ENCODE results near the gene BSN.
"Not testable (repeated sequence)": the region's sequence is repeated elsewhere in the genome, so short reads cannot be mapped to it uniquely, and the experiment has no call there.

Gene BSN

DNA sequence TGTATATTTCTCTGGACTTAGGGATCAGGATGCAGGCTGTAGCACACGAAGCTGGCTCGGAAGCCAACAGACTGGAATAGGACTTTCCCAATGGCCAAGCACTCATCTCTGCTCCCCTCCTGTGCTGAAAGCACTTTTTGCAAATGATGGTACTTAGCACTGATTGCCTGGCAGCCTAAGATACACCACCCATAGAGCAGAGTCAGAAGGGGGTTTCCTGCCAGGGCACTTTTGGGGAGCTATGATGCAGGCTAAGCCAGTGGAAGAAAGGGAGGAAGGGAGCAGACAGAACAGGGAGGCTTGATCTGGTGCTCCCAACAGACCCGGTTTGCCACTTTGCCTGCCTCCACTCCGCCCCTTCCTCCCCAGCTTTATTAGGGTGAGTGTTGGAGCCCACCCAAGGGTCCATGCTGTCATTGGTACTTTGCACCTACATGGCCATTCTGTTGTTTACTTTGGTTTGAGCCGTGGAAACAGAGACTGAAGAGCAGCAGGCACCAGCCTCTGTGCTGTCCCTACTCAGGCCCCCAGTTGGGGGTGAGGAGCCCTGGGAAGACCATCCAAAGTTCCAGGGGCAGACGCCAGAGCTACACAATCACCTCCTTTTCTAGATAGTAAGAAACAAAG, 15.9 kb downstream of the BSN start:
- Histone ChIP-seq H3K9ac (ENCODE audit: low read length) (no peak overlapping the region), H3K9me2 (ENCODE audit: low read depth, low read length) (no peaks in the 10 kb centered on the region), H3K4me3 (ENCODE audit: low read depth, low read length, poor library complexity, severe bottlenecking) (no peak overlapping the region), H3K9me3 (ENCODE audit: low read length) (no peaks in the 10 kb centered on the region), H3K27me3 (ENCODE audit: insufficient read depth, low read length) (no peaks in the 10 kb centered on the region; the same call in 1 of the 2 replicates), H3K36me3 (ENCODE audit: insufficient read depth, low read length) (no peaks in the 10 kb centered on the region), H3K4me2 (ENCODE audit: low read length) (no peak overlapping the region), H2AFZ (ENCODE audit: low read length) (no peak overlapping the region), H4K20me1 (ENCODE audit: insufficient read depth, low read length) (no peaks in the 10 kb centered on the region), H3K4me1 (ENCODE audit: insufficient read depth, low read length, severe bottlenecking) (no peaks in the 10 kb centered on the region), H3K27ac (ENCODE audit: low read depth, low read length, poor library complexity, severe bottlenecking) (no peak overlapping the region), H3F3A (ENCODE audit: insufficient read depth, low read length) (no peaks in the 10 kb centered on the region), H3K79me2 (ENCODE audit: insufficient read depth, low read length) (no peaks in the 10 kb centered on the region)
- TF ChIP-seq EZH2 (IDR thresholded peaks at IDR 0.05; ENCODE audit: borderline replicate concordance, low read length): no peak
- TF ChIP-seq, protein P1, sequence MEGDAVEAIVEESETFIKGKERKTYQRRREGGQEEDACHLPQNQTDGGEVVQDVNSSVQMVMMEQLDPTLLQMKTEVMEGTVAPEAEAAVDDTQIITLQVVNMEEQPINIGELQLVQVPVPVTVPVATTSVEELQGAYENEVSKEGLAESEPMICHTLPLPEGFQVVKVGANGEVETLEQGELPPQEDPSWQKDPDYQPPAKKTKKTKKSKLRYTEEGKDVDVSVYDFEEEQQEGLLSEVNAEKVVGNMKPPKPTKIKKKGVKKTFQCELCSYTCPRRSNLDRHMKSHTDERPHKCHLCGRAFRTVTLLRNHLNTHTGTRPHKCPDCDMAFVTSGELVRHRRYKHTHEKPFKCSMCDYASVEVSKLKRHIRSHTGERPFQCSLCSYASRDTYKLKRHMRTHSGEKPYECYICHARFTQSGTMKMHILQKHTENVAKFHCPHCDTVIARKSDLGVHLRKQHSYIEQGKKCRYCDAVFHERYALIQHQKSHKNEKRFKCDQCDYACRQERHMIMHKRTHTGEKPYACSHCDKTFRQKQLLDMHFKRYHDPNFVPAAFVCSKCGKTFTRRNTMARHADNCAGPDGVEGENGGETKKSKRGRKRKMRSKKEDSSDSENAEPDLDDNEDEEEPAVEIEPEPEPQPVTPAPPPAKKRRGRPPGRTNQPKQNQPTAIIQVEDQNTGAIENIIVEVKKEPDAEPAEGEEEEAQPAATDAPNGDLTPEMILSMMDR (IDR thresholded peaks at IDR 0.05; ENCODE audit: low read length): no peak

DNA sequence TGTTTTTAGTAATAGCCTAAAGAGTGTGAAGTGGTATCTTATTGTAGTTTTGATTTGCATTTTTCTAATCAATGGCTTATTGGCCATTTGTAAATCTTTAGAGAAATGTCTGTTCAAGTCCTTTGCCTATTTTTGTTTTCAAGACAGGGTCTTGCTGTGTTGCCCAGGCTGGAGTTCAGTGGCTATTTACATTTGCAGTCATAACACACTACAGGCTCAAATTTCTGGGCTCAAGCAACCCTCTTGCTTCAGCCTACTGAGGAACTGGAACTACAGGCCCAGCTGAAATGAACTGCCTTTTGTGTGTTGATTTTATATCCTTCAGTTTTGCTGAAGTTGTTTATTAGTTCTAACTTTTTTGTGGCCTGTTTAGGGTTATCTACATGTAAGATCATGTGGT, 27.9 kb downstream of the BSN start:
- H3K27ac ChIP-seq (ENCODE audit: low read depth, low read length, poor library complexity, severe bottlenecking): no peak overlapping the region
- H2AFZ ChIP-seq (ENCODE audit: low read length): no peak overlapping the region
- H3K9me2 ChIP-seq (ENCODE audit: low read depth, low read length): no peaks in the 10 kb centered on the region
- no peaks in the 10 kb centered on the region for H3F3A ChIP-seq (ENCODE audit: insufficient read depth, low read length)
- no peaks in the 10 kb centered on the region for H3K79me2 ChIP-seq (ENCODE audit: insufficient read depth, low read length)
- no peaks in the 10 kb centered on the region for H3K4me1 ChIP-seq (ENCODE audit: insufficient read depth, low read length, severe bottlenecking)
- no peaks in the 10 kb centered on the region for H3K36me3 ChIP-seq (ENCODE audit: insufficient read depth, low read length)
- no peak overlapping the region for H3K4me3 ChIP-seq (ENCODE audit: low read depth, low read length, poor library complexity, severe bottlenecking)
- no peaks in the 10 kb centered on the region for H4K20me1 ChIP-seq (ENCODE audit: insufficient read depth, low read length)
- TF ChIP-seq, protein P1 (IDR thresholded peaks at IDR 0.05; ENCODE audit: low read length): no peak
- no peak for TF ChIP-seq EZH2 (IDR thresholded peaks at IDR 0.05; ENCODE audit: borderline replicate concordance, low read length)
- no peaks in the 10 kb centered on the region for H3K27me3 ChIP-seq (ENCODE audit: insufficient read depth, low read length)
- no peak overlapping the region for H3K9ac ChIP-seq (ENCODE audit: low read length)
- no peaks in the 10 kb centered on the region for H3K9me3 ChIP-seq (ENCODE audit: low read length)
- no peak overlapping the region for H3K4me2 ChIP-seq (ENCODE audit: low read length)

DNA sequence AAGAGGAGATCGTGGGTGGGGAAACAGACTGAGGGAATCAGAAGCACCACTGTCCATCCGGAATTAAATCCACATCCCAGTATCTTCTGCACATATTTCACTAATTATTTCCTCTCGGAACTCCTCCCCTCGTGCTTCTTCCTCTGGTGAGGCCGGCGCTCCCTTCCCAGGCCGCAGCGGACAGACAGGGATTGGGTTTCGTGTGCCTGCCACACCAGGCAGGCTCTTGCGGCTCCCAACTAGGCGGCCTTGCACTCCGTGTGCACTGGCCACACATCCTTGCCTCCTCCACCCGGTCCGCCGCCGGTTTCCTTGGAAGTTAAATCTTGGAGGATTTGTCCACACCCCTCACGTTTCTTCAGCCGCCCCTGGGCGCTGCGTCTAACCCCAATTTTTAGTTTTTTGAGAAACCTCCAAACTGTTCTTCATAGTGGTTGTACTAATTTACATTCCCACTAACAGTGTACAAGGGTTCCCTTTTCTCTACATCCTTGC, 31.0 kb downstream of the BSN start:
- not testable (repeated sequence) for H3K4me2 ChIP-seq (ENCODE audit: low read length); H3K9me3 ChIP-seq (ENCODE audit: low read length); H3K4me1 ChIP-seq (ENCODE audit: insufficient read depth, low read length, severe bottlenecking); H3K36me3 ChIP-seq (ENCODE audit: insufficient read depth, low read length); H4K20me1 ChIP-seq (ENCODE audit: insufficient read depth, low read length); H3K27ac ChIP-seq (ENCODE audit: low read depth, low read length, poor library complexity, severe bottlenecking); H3K27me3 ChIP-seq (ENCODE audit: insufficient read depth, low read length); H2AFZ ChIP-seq (ENCODE audit: low read length); H3K9ac ChIP-seq (ENCODE audit: low read length); H3K4me3 ChIP-seq (ENCODE audit: low read depth, low read length, poor library complexity, severe bottlenecking); H3K9me2 ChIP-seq (ENCODE audit: low read depth, low read length); H3F3A ChIP-seq (ENCODE audit: insufficient read depth, low read length); H3K79me2 ChIP-seq (ENCODE audit: insufficient read depth, low read length)

DNA sequence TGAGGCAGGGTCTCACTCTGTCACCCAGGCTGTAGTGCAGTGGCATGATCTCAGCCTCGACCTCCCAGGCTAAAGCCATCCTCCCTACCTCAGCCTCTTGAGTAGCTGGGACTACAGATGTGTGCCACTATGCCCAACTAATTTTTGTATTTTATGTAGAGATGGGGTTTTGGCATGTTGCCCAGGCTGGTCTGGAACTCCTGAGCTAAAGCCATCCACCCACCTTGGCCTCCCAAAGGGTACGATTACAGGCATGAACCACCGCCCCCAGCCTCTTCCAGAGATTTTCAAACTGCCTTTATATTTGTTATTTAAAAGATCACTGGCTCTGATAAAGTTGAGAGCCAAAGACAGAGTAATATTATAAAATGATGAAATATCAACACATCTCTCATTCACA, 37.3 kb downstream of the BSN start:
- Histone ChIP-seq H3K9me2 (ENCODE audit: low read depth, low read length) (no peaks in the 10 kb centered on the region), H3K27me3 (ENCODE audit: insufficient read depth, low read length) (no peaks in the 10 kb centered on the region), H3K36me3 (ENCODE audit: insufficient read depth, low read length) (no peaks in the 10 kb centered on the region), H3K9ac (ENCODE audit: low read length) (no peak overlapping the region), H3K79me2 (ENCODE audit: insufficient read depth, low read length) (no peaks in the 10 kb centered on the region), H3K4me2 (ENCODE audit: low read length) (no peak overlapping the region), H4K20me1 (ENCODE audit: insufficient read depth, low read length) (no peaks in the 10 kb centered on the region), H3K9me3 (ENCODE audit: low read length) (no peaks in the 10 kb centered on the region), H2AFZ (ENCODE audit: low read length) (no peak overlapping the region), H3K27ac (ENCODE audit: low read depth, low read length, poor library complexity, severe bottlenecking) (no peak overlapping the region), H3K4me3 (ENCODE audit: low read depth, low read length, poor library complexity, severe bottlenecking) (no peak overlapping the region), H3F3A (ENCODE audit: insufficient read depth, low read length) (no peaks in the 10 kb centered on the region), H3K4me1 (ENCODE audit: insufficient read depth, low read length, severe bottlenecking) (no peaks in the 10 kb centered on the region)
- no peak for TF ChIP-seq EZH2 (IDR thresholded peaks at IDR 0.05; ENCODE audit: borderline replicate concordance, low read length)
- TF ChIP-seq, protein P1 (IDR thresholded peaks at IDR 0.05; ENCODE audit: low read length): no peak

Measured in OCI-LY1 (cell line).